ENCODE results near the gene LRRN2. TPM values are rescaled to one million over a fixed set of nuclear protein-coding genes. Genes with fewer than 3 reads are reported as not detected.

The LRRN2 gene
- total RNA-seq, 1 experiment from 2014 or later = 5.8 TPM

DNA sequence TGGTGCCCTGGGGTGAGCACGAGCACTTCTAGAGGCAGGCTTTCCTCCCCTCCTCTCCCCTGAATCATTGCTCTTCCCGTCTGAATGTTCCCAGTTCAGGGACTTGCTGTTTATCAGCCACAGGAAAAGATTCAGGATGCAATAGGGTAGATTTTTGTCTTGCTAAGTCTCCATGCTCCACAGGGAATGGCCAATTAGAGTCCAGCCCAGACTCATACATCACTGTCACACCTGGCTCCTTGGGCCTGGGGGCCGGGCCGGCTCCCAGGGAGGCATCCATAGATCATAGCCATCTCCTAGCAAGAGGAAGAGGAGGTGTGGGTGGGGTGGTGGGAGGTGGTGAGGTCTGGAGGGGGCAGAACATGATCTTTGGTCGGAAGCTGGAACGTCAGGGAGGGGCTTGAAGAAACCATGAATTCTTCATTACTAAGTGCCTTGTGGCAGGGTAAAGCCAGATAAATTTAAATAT is 83.4 kb downstream of the LRRN2 start:
- H3K9ac ChIP-seq (ENCODE audit: extremely low read depth, insufficient read length, low read length) = no peak overlapping the region
- H3K4ac ChIP-seq (ENCODE audit: low read depth, low read length) = no peak overlapping the region
- peaks cover 10% of the 10 kb centered on the region for H3K27me3 Mint-ChIP-seq (ENCODE audit: low read depth)
- no peaks in the 10 kb centered on the region for H3K9me3 ChIP-seq (ENCODE audit: control insufficient read depth, low read depth, low read length)
- H3K4me1 Mint-ChIP-seq = peaks cover 31 to 38% of the 10 kb centered on the region in 2 experiments
- H4K5ac ChIP-seq (ENCODE audit: insufficient read length, low read depth, low read length) = no peak overlapping the region
- H3K23ac ChIP-seq (ENCODE audit: insufficient read length, low read depth, low read length) = no peak overlapping the region
- H3K4me3 Mint-ChIP-seq = no peak overlapping the region
- H3K18ac ChIP-seq (ENCODE audit: insufficient read length, low read depth, low read length) = no peak overlapping the region
- peaks cover 12% of the 10 kb centered on the region; the same call in 1 of the 2 replicates for H3K4me1 ChIP-seq (ENCODE audit: insufficient read depth, low read length)
- peak overlapping the region in 1 of 3 experiments; percentile 94; a peak in 2 of 7 replicates for H3K27ac Mint-ChIP-seq
- no peak overlapping the region for H2BK120ac ChIP-seq (ENCODE audit: low read depth, low read length, poor library complexity, severe bottlenecking)
- no peak overlapping the region for H4K8ac ChIP-seq (replicated peaks; ENCODE audit: insufficient read length, low read depth, low read length)
- no peak overlapping the region for H2BK20ac ChIP-seq (ENCODE audit: low read depth, low read length, poor library complexity, severe bottlenecking)
- H3K36me3 Mint-ChIP-seq (ENCODE audit: insufficient read depth in 1 of 3, low read depth in 3 of 3) = peaks cover 0 to 3% (median 0%) of the 10 kb centered on the region in 3 experiments; a peak in 2 of 7 replicates
- no peak overlapping the region for H2BK12ac ChIP-seq (ENCODE audit: insufficient read length, low read depth, low read length)
- no peaks in the 10 kb centered on the region for H3K23me2 ChIP-seq (ENCODE audit: insufficient read length, low read depth, low read length, poor library complexity, severe bottlenecking)
- H3K9me3 Mint-ChIP-seq = no peaks in the 10 kb centered on the region
- H4K20me1 ChIP-seq (ENCODE audit: control insufficient read depth, insufficient read depth, insufficient read length) = no peaks in the 10 kb centered on the region
- no peak overlapping the region for H2BK5ac ChIP-seq (ENCODE audit: insufficient read length, low read length)
- H2AK5ac ChIP-seq (ENCODE audit: insufficient read length, low read length) = no peak overlapping the region
- H2BK15ac ChIP-seq (ENCODE audit: low read depth, low read length) = no peak overlapping the region
- no peak for DNase-seq
- no peak overlapping the region for H3K4me2 ChIP-seq (ENCODE audit: insufficient read depth, insufficient read length, low read length)
- H3T11ph ChIP-seq (ENCODE audit: low read length) = no peak overlapping the region
- no peak for TF ChIP-seq CTCF (conservative IDR thresholded peaks at IDR 0.05)
- H3K27me3 ChIP-seq (ENCODE audit: insufficient read depth, low read length) = no peaks in the 10 kb centered on the region
- no CpG with 5 or more reads among the region's 6 CpGs for WGBS (ENCODE audit: extremely low coverage, insufficient read length, low lambda C conversion rate)
- H3K56ac ChIP-seq (ENCODE audit: insufficient read length, low read depth, low read length) = no peak overlapping the region
- no peak overlapping the region for H3K27ac ChIP-seq (ENCODE audit: insufficient read length, low read depth, low read length)
- H3K79me1 ChIP-seq (ENCODE audit: insufficient read depth, low read depth, low read length, poor library complexity, severe bottlenecking) = no peaks in the 10 kb centered on the region
- no peaks in the 10 kb centered on the region for H3K79me2 ChIP-seq (ENCODE audit: insufficient read depth, low read length)
- H3K14ac ChIP-seq (ENCODE audit: insufficient read depth, low read length) = no peak overlapping the region
- H2AFZ ChIP-seq (ENCODE audit: low read length) = no peak overlapping the region
- no peak overlapping the region for H4K91ac ChIP-seq (ENCODE audit: insufficient read length, low read depth, low read length)
